IMR-90 (cell line): ENCODE data around the gene CKAP2L. TPM values are rescaled to one million over a fixed set of nuclear protein-coding genes. Genes with fewer than 3 reads are reported as not detected.

ENCODE experiments used
- ATAC-seq: fragments of 200-7000 bp; cut with Tn5 transposase; 2 replicates; pipeline ENCODE4 v1.9.1; 2020; ENCODE audit warnings: low read depth, mild to moderate bottlenecking, moderate library complexity
- BruUV-seq: library from RNA; stranded (reverse); fragments of 400-500 nt; replicated peaks from 2 replicates; lab custom pipeline; 2021; lab: Mats Ljungman, UMichigan
- CTCF ChIA-PET: fragments of 300-600 bp; formaldehyde crosslinking; extraction: SDS; loops from one replicate; lab custom pipeline; 2021; ENCODE audit warnings: antibody characterized with exemption; lab: Yijun Ruan, JAX
- POLR2A ChIA-PET: fragments of 300-600 bp; sonication (Branson Sonifier 250); formaldehyde crosslinking; loops from one replicate; lab custom pipeline; 2022; ENCODE audit warnings: antibody characterized with exemption; ENCODE audit not compliant: unreplicated experiment; lab: Charles Lee
- DNase-seq: peaks from one replicate; pipeline ENCODE4 v3.0.0; 2013
- H2AFZ ChIP-seq: replicated peaks from 2 replicates; pipeline ENCODE3; 2013; ENCODE audit warnings: low read length, mild to moderate bottlenecking; ENCODE audit not compliant: poor library complexity
- H2AK5ac ChIP-seq: 2 replicates; pipeline ENCODE4 v1.6.1; 2013; ENCODE audit warnings: low read depth, low read length, inconsistent platforms
- H2AK9ac ChIP-seq: replicated peaks from 2 replicates; pipeline ENCODE3; 2013; ENCODE audit warnings: mild to moderate bottlenecking, low read depth, low read length, moderate library complexity; ENCODE audit not compliant: poor library complexity
- H2BK120ac ChIP-seq: 2 replicates; pipeline ENCODE4 v1.6.1; 2013; ENCODE audit warnings: low read depth, low read length, inconsistent platforms
- H2BK15ac ChIP-seq: 3 replicates; pipeline ENCODE4 v1.6.1; 2013; ENCODE audit warnings: low read depth, low read length, inconsistent platforms
- H2BK20ac ChIP-seq: 2 replicates; pipeline ENCODE4 v1.6.1; 2013; ENCODE audit warnings: low read depth, mild to moderate bottlenecking, inconsistent platforms, low read length, moderate library complexity
- H2BK5ac ChIP-seq: 2 replicates; pipeline ENCODE4 v1.6.1; 2013; ENCODE audit warnings: mild to moderate bottlenecking, low read depth, low read length, inconsistent platforms; ENCODE audit not compliant: poor library complexity, severe bottlenecking
- H3K14ac ChIP-seq: replicated peaks from 2 replicates; pipeline ENCODE4 v1.6.1; 2013; ENCODE audit warnings: low read depth, low read length, inconsistent platforms
- H3K18ac ChIP-seq: 2 replicates; pipeline ENCODE4 v1.6.1; 2013; ENCODE audit warnings: low read depth, low read length, control low read depth
- H3K23ac ChIP-seq: 2 replicates; pipeline ENCODE4 v1.6.1; 2013; ENCODE audit warnings: low read depth, low read length, inconsistent platforms
- H3K27ac ChIP-seq: 2 replicates; pipeline ENCODE4 v1.5.1; 2013; ENCODE audit warnings: mild to moderate bottlenecking, control low read depth, low read length; ENCODE audit not compliant: insufficient read depth
- H3K27me3 ChIP-seq: 2 replicates; pipeline ENCODE4 v1.6.1; 2013; ENCODE audit warnings: low read length; ENCODE audit not compliant: control insufficient read depth, insufficient read depth
- H3K36me3 ChIP-seq: 2 replicates; pipeline ENCODE4 v1.6.1; 2013; ENCODE audit warnings: low read length, mixed read lengths; ENCODE audit not compliant: control insufficient read depth, insufficient read depth
- H3K4ac ChIP-seq: 2 replicates; pipeline ENCODE4 v1.6.1; 2013; ENCODE audit warnings: low read depth, low read length, inconsistent platforms
- H3K4me1 ChIP-seq: 2 replicates; pipeline ENCODE4 v1.6.1; 2013; ENCODE audit warnings: low read length, mixed read lengths; ENCODE audit not compliant: control insufficient read depth, insufficient read depth
- H3K4me2 ChIP-seq: 2 replicates; pipeline ENCODE4 v1.6.1; 2013; ENCODE audit warnings: low read depth, mild to moderate bottlenecking, control low read depth, low read length, moderate library complexity
- H3K4me3 ChIP-seq: 2 replicates; pipeline ENCODE4 v1.5.1; 2013; ENCODE audit warnings: low read depth, mild to moderate bottlenecking, control low read depth, low read length, moderate library complexity; ENCODE audit not compliant: insufficient read depth
- H3K56ac ChIP-seq: 2 replicates; pipeline ENCODE4 v1.6.1; 2013; ENCODE audit warnings: low read length, inconsistent platforms; ENCODE audit not compliant: insufficient read depth; ENCODE audit errors: extremely low read depth
- H3K79me1 ChIP-seq, 2 experiments: 2 replicates each; pipeline ENCODE4 v1.6.1; 2013; ENCODE audit warnings: low read length in 2 of 2, inconsistent platforms in 1 of 2, low read depth in 1 of 2
- H3K9ac ChIP-seq: 2 replicates; pipeline ENCODE4 v1.6.1; 2013; ENCODE audit warnings: low read depth, low read length, control low read depth
- H3K9me1 ChIP-seq: 2 replicates; pipeline ENCODE4 v1.6.1; 2013; ENCODE audit warnings: low read length, inconsistent platforms; ENCODE audit not compliant: insufficient read depth
- H3K9me3 ChIP-seq: 2 replicates; pipeline ENCODE4 v1.6.1; 2013; ENCODE audit warnings: low read length; ENCODE audit not compliant: control insufficient read depth, insufficient read depth
- H4K20me1 ChIP-seq: 2 replicates; pipeline ENCODE4 v1.6.1; 2013; ENCODE audit warnings: low read length, inconsistent platforms; ENCODE audit not compliant: insufficient read depth
- H4K5ac ChIP-seq: 2 replicates; pipeline ENCODE4 v1.6.1; 2013; ENCODE audit warnings: mild to moderate bottlenecking, low read depth, low read length, control low read depth
- H4K8ac ChIP-seq, 2 experiments: 2 replicates each; pipeline ENCODE4 v1.6.1; 2013; ENCODE audit warnings: low read depth in 2 of 2, low read length in 2 of 2, control low read depth in 1 of 2, inconsistent platforms in 1 of 2
- H4K91ac ChIP-seq: 2 replicates; pipeline ENCODE4 v1.6.1; 2013; ENCODE audit warnings: low read depth, low read length, inconsistent platforms; ENCODE audit not compliant: insufficient read depth
- CEBPB ChIP-seq: IDR thresholded peaks from 2 replicates; pipeline ENCODE4 v1.6.1; 2012; ENCODE audit warnings: low read depth, low read length, improper control_type of control experiment
- ELK1 ChIP-seq: fragments of 150-350 bp; IDR thresholded peaks from 2 replicates; pipeline ENCODE4 v1.6.1; 2016; ENCODE audit warnings: low read depth, mild to moderate bottlenecking, low read length, moderate library complexity, borderline replicate concordance
- FOS ChIP-seq: fragments of 150-350 bp; IDR thresholded peaks from 2 replicates; pipeline ENCODE4 v1.6.1; 2016; ENCODE audit warnings: low read depth, low read length
- MAZ ChIP-seq: IDR thresholded peaks from 2 replicates; pipeline ENCODE4 v1.6.1; 2012; ENCODE audit warnings: low read depth, mild to moderate bottlenecking, low read length, improper control_type of control experiment, moderate library complexity, borderline replicate concordance
- POLR2A ChIP-seq: IDR thresholded peaks from 2 replicates; pipeline ENCODE4 v1.6.1; 2012; ENCODE audit warnings: mild to moderate bottlenecking, low read depth, low read length
- RAD21 ChIP-seq: IDR thresholded peaks from 2 replicates; pipeline ENCODE4 v1.6.1; 2012; ENCODE audit warnings: low read length, improper control_type of control experiment
- RCOR1 ChIP-seq: IDR thresholded peaks from 2 replicates; pipeline ENCODE4 v1.6.1; 2012; ENCODE audit warnings: mild to moderate bottlenecking, low read length, improper control_type of control experiment; ENCODE audit not compliant: insufficient replicate concordance
- SMC3 ChIP-seq: fragments of 150-350 bp; IDR thresholded peaks from 2 replicates; pipeline ENCODE4 v1.6.1; 2016; ENCODE audit warnings: low read depth, mild to moderate bottlenecking, antibody characterized with exemption, low read length, moderate library complexity
- USF2 ChIP-seq: fragments of 150-350 bp; IDR thresholded peaks from 2 replicates; pipeline ENCODE4 v1.6.1; 2017; ENCODE audit warnings: mild to moderate bottlenecking, antibody characterized with exemption, low read length, low read depth
- WGBS, 2 experiments: methylation state at CpG; one replicate each; pipeline versions ENCODE4 v1.1.5 to v1.1.7; 2013; ENCODE audit warnings: missing lambda C conversion rate in 2 of 2; ENCODE audit not compliant: insufficient read length in 1 of 2; ENCODE audit errors: extremely low coverage in 2 of 2; 5-methylcytosine and 5-hydroxymethylcytosine counted together
- dilution Hi-C: fragments of 300-500 bp; cut with HindIII; formaldehyde crosslinking; loops from one replicate; pipeline ENCODE4 v1.14.3; 2018; ENCODE audit warnings: low sequenced_read_pairs; ENCODE audit not compliant: unreplicated experiment
- in situ Hi-C: fragments of 300-500 bp; cut with MboI; formaldehyde crosslinking; loops from 3 replicates; pipeline ENCODE4 v1.14.3; 2019; ENCODE audit warnings: low sequenced_read_pairs, inconsistent platforms, mixed read lengths
- intact Hi-C: fragments of 100-400 bp; cut with micrococcal nuclease; formaldehyde crosslinking; loops from 2 replicates; pipeline ENCODE4 v1.10.0; 2022
- polyA plus RNA-seq, 3 experiments: library from polyadenylated mRNA; depleted of rRNA; stranded (reverse); fragments of >200 nt; gene quantifications; 2 replicates each; pipeline ENCODE4 v1.2.3, GENCODE V29; 2012; ENCODE audit warnings: low replicate concordance in 1 of 3
- total RNA-seq: library from RNA; depleted of rRNA; stranded (reverse); fragments of >200 nt; gene quantifications from 2 replicates; pipeline ENCODE4 v1.2.3, GENCODE V29; 2012

The CKAP2L gene
- total and polyA plus RNA-seq, 2 of the 4 experiments (the other 2 are of a cell fraction): 6.4 to 9.9 TPM

GRCh38 chr2:112755444-112755843 lies 9.0 kb downstream of the CKAP2L start:
- peaks cover 6% of the 10 kb centered on the region for H3K9me1 ChIP-seq
- H3K36me3 ChIP-seq: peaks cover 2% of the 10 kb centered on the region; the same call in 1 of the 2 replicates
- H4K20me1 ChIP-seq: no peaks in the 10 kb centered on the region
- no peak overlapping the region for H3K56ac ChIP-seq
- ChIA-PET CTCF (interaction anchor here (3.6 kb wide), 1 partner anchor 187 kb away, joined by 27 read pairs; no protein-coding TSS in a partner anchor), POLR2A (no interaction called here)
- no peak overlapping the region for H3K9ac ChIP-seq
- no peak overlapping the region for H2AK9ac ChIP-seq
- DNase-seq (no peak), ATAC-seq (no peak)
- H3K23ac ChIP-seq: no peak overlapping the region
- TF ChIP-seq SMC3 (no peak), MAZ (no peak), ELK1 (no peak), POLR2A (no peak), FOS (no peak), RCOR1 (no peak), RAD21 (no peak), USF2 (no peak), CEBPB (no peak)
- no peak overlapping the region for H4K8ac ChIP-seq
- WGBS, 2 experiments: 100% methylated on average over 1 of the region's 4 CpGs; no CpG with 5 or more reads in 1 of the 2 experiments
- H3K4me2 ChIP-seq: no peak overlapping the region
- H3K4me3 ChIP-seq: no peak overlapping the region
- dilution Hi-C loops (no loop called here), intact Hi-C loops (no loop called here), in situ Hi-C loops (loop anchor here (10.0 kb wide), 1 partner anchor 119 kb away; no protein-coding TSS in a partner anchor)
- H2AFZ ChIP-seq: no peak overlapping the region
- H2BK15ac ChIP-seq: no peak overlapping the region
- no peak overlapping the region for H3K4ac ChIP-seq
- H4K5ac ChIP-seq: peak overlapping the region; percentile 11; the same call in 1 of the 2 replicates
- H2BK20ac ChIP-seq: no peak overlapping the region
- no peaks in the 10 kb centered on the region for H3K27me3 ChIP-seq
- no peak overlapping the region for H4K91ac ChIP-seq
- peaks cover 55 to 65% of the 10 kb centered on the region in 2 experiments for H3K79me1 ChIP-seq
- H2AK5ac ChIP-seq: no peak overlapping the region
- no TSS peak for BruUV-seq
- no peak overlapping the region for H3K18ac ChIP-seq
- no peak overlapping the region for H3K27ac ChIP-seq
- H3K9me3 ChIP-seq: no peaks in the 10 kb centered on the region
- H3K4me1 ChIP-seq: peaks cover 7% of the 10 kb centered on the region
- H3K14ac ChIP-seq: no peak overlapping the region
- no peak overlapping the region for H2BK5ac ChIP-seq
- no peak overlapping the region for H2BK120ac ChIP-seq
